ENCODE measurements around the gene CYP21A2. TPM values are rescaled to one million over a fixed set of nuclear protein-coding genes. Genes with fewer than 3 reads are reported as not detected.
"Not testable (repeated sequence)": the region's sequence is repeated elsewhere in the genome, so short reads cannot be mapped to it uniquely, and the experiment has no call there.

CYP21A2 gene
- total RNA-seq, 4 donors from 2014 or later, result 0.27 to 3.9 (median 0.88) TPM; not detected in 1

GRCh38 chr6:32047539-32047854 lies 9.3 kb downstream of the CYP21A2 start:
- 65 to 70% methylated on average over 6 of the region's 6 CpGs for WGBS, 2 donors
- no peak for DNase-seq (ENCODE audit: low spot score in 2 of 2)
- TF ChIP-seq CTCF (IDR thresholded peaks at IDR 0.05), result no peak
- TF ChIP-seq POLR2A (IDR thresholded peaks at IDR 0.05), result no peak
- no peak overlapping the region for H3K4me3 ChIP-seq (ENCODE audit: low read depth, poor library complexity, severe bottlenecking)
- intact Hi-C loops (cut with DNase I; ENCODE audit: low total_unique reads), result no loop called here

GRCh38 chr6:32047855-32048766 lies 9.9 kb downstream of the CYP21A2 start:
- 52 to 53% methylated on average over 34 of the region's 42 CpGs for WGBS, 2 donors
- intact Hi-C loops (cut with DNase I; ENCODE audit: low total_unique reads), result no loop called here
- peak; percentile 46 to 95 for DNase-seq (ENCODE audit: low spot score in 2 of 2)

GRCh38 chr6:32049149-32049548 lies 10.9 kb downstream of the CYP21A2 start:
- intact Hi-C loops (cut with DNase I; ENCODE audit: low total_unique reads); DNase-seq (ENCODE audit: low spot score in 2 of 2); H3K4me3 ChIP-seq (ENCODE audit: low read depth, poor library complexity, severe bottlenecking): not testable (repeated sequence)
- 92 to 93% methylated on average over 21 of the region's 21 CpGs for WGBS, 2 donors

More at GRCh38 chr6:32047855-32048766, 9.9 kb downstream of the CYP21A2 start:
- peak in 1 of 3 donors; percentile 55 for TF ChIP-seq CTCF (IDR thresholded peaks at IDR 0.05)
- TF ChIP-seq POLR2A (IDR thresholded peaks at IDR 0.05), result no peak
- H3K4me3 ChIP-seq (ENCODE audit: low read depth, poor library complexity, severe bottlenecking), result no peak overlapping the region

- DNase-seq (ENCODE audit: low spot score in 2 of 2); intact Hi-C loops (cut with DNase I; ENCODE audit: low total_unique reads); H3K4me3 ChIP-seq (ENCODE audit: low read depth, poor library complexity, severe bottlenecking): not testable (repeated sequence)
- WGBS, 2 donors, result 79 to 89% methylated on average over 11 of the region's 11 CpGs
Measured at GRCh38 chr6:32049736-32050135, 11.5 kb downstream of the CYP21A2 start.

GRCh38 chr6:32050562-32050961 lies 12.3 kb downstream of the CYP21A2 start:
- H3K4me3 ChIP-seq (ENCODE audit: low read depth, poor library complexity, severe bottlenecking), result no peak overlapping the region
- WGBS, 2 donors, result 67 to 70% methylated on average over 5 of the region's 5 CpGs
- no peak for DNase-seq (ENCODE audit: low spot score in 2 of 2)
- no peak for TF ChIP-seq CTCF (IDR thresholded peaks at IDR 0.05)
- no peak for TF ChIP-seq POLR2A (IDR thresholded peaks at IDR 0.05)
- intact Hi-C loops (cut with DNase I; ENCODE audit: low total_unique reads), result no loop called here

GRCh38 chr6:32052626-32053025 lies 14.4 kb downstream of the CYP21A2 start:
- 83 to 90% methylated on average over 15 to 18 of the region's 20 CpGs for WGBS, 2 donors
- DNase-seq (ENCODE audit: low spot score in 2 of 2); intact Hi-C loops (cut with DNase I; ENCODE audit: low total_unique reads): not testable (repeated sequence)

GRCh38 chr6:32053314-32053713 lies 15.1 kb downstream of the CYP21A2 start:
- H3K4me3 ChIP-seq (ENCODE audit: low read depth, poor library complexity, severe bottlenecking); DNase-seq (ENCODE audit: low spot score in 2 of 2); intact Hi-C loops (cut with DNase I; ENCODE audit: low total_unique reads): not testable (repeated sequence)
- WGBS, 2 donors, result 85 to 95% methylated on average over 9 to 13 of the region's 13 CpGs

More at GRCh38 chr6:32052626-32053025, 14.4 kb downstream of the CYP21A2 start:
- H3K4me3 ChIP-seq (ENCODE audit: low read depth, poor library complexity, severe bottlenecking), result not testable (repeated sequence)

- DNase-seq (ENCODE audit: low spot score in 2 of 2); intact Hi-C loops (cut with DNase I; ENCODE audit: low total_unique reads); H3K4me3 ChIP-seq (ENCODE audit: low read depth, poor library complexity, severe bottlenecking): not testable (repeated sequence)
- 92 to 98% methylated on average over 21 of the region's 21 CpGs for WGBS, 2 donors
Measured at GRCh38 chr6:32055756-32056155, 17.5 kb downstream of the CYP21A2 start.
